ENCODE data around the gene HIVEP3.

DNA sequence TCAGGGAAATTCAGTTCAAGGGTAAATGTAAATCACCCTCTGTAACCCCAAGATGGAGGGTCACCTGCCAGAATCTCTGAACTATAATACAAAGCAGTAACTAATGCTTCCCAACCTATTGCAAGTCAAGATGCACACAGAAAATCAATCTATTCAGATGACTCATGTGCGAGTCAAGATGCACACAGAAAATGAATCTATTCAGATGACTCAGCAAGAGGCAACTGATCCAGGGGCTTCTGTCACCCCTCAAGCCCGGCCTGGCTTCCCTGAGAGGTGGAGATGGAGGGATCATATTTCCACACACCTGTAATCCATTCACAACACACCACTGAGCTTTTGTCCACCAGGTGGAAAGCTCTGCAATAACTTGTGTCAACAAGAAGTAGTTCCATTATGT lies 17.4 kb upstream of the HIVEP3 start:
- TF ChIP-seq CTCF (IDR thresholded peaks at IDR 0.05; ENCODE audit: low read depth, low read length), result no peak
- TF ChIP-seq POLR2A (IDR thresholded peaks at IDR 0.05; ENCODE audit: extremely low read depth, insufficient read length), result no peak
